ENCODE data around the gene FLNB.

The FLNB gene

DNA sequence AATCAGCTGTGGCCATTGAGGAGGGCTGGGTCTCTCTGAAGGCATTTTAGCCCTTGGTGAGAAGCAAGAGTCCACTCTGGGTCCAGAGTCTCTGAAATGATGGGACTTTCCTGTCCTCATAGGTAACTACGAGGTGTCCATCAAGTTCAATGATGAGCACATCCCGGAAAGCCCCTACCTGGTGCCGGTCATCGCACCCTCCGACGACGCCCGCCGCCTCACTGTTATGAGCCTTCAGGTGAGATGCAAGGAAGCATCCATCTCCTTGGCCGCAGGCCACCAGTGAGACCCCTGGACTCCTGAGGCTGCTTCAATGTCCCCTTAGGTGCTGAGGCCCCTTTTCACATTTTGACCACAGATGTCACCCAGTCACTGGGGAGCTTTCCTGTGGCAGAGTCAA, 147.6 kb downstream of the FLNB start:
- TF ChIP-seq ZNF626 (tag by site-specific recombination; IDR thresholded peaks at IDR 0.05) = no peak
- TF ChIP-seq, protein P1, sequence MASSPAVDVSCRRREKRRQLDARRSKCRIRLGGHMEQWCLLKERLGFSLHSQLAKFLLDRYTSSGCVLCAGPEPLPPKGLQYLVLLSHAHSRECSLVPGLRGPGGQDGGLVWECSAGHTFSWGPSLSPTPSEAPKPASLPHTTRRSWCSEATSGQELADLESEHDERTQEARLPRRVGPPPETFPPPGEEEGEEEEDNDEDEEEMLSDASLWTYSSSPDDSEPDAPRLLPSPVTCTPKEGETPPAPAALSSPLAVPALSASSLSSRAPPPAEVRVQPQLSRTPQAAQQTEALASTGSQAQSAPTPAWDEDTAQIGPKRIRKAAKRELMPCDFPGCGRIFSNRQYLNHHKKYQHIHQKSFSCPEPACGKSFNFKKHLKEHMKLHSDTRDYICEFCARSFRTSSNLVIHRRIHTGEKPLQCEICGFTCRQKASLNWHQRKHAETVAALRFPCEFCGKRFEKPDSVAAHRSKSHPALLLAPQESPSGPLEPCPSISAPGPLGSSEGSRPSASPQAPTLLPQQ (tag by site-specific recombination; IDR thresholded peaks at IDR 0.05) = no peak
- no peak for TF ChIP-seq ZNF664 (tag by site-specific recombination; IDR thresholded peaks at IDR 0.05)
- no peak for TF ChIP-seq ZNF514 (tag by site-specific recombination; IDR thresholded peaks at IDR 0.05)
- TF ChIP-seq ZNF133 (tag by site-specific recombination; IDR thresholded peaks at IDR 0.05) = no peak
- TF ChIP-seq, protein P2, sequence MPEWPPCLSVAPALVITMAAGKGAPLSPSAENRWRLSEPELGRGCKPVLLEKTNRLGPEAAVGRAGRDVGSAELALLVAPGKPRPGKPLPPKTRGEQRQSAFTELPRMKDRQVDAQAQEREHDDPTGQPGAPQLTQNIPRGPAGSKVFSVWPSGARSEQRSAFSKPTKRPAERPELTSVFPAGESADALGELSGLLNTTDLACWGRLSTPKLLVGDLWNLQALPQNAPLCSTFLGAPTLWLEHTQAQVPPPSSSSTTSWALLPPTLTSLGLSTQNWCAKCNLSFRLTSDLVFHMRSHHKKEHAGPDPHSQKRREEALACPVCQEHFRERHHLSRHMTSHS (tag by site-specific recombination; IDR thresholded peaks at IDR 0.05) = no peak
- no peak for TF ChIP-seq KLF8 (tag by site-specific recombination; IDR thresholded peaks at IDR 0.05)
- no peak for TF ChIP-seq ZNF23 (tag by site-specific recombination; IDR thresholded peaks at IDR 0.05; ENCODE audit: borderline replicate concordance)
- no peak for TF ChIP-seq REPIN1 (tag by site-specific recombination; IDR thresholded peaks at IDR 0.05; ENCODE audit: low read depth)
- TF ChIP-seq, protein P3, sequence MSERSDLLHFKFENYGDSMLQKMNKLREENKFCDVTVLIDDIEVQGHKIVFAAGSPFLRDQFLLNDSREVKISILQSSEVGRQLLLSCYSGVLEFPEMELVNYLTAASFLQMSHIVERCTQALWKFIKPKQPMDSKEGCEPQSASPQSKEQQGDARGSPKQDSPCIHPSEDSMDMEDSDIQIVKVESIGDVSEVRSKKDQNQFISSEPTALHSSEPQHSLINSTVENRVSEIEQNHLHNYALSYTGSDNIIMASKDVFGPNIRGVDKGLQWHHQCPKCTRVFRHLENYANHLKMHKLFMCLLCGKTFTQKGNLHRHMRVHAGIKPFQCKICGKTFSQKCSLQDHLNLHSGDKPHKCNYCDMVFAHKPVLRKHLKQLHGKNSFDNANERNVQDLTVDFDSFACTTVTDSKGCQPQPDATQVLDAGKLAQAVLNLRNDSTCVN (tag by site-specific recombination; optimal IDR thresholded peaks at IDR 0.05) = no peak
- TF ChIP-seq KLF7 (tag by site-specific recombination; IDR thresholded peaks at IDR 0.05; ENCODE audit: borderline replicate concordance) = no peak
- no peak for TF ChIP-seq ZNF521 (tag by site-specific recombination; IDR thresholded peaks at IDR 0.05)
- TF ChIP-seq, protein P4, sequence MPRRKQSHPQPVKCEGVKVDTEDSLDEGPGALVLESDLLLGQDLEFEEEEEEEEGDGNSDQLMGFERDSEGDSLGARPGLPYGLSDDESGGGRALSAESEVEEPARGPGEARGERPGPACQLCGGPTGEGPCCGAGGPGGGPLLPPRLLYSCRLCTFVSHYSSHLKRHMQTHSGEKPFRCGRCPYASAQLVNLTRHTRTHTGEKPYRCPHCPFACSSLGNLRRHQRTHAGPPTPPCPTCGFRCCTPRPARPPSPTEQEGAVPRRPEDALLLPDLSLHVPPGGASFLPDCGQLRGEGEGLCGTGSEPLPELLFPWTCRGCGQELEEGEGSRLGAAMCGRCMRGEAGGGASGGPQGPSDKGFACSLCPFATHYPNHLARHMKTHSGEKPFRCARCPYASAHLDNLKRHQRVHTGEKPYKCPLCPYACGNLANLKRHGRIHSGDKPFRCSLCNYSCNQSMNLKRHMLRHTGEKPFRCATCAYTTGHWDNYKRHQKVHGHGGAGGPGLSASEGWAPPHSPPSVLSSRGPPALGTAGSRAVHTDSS (tag by site-specific recombination; IDR thresholded peaks at IDR 0.05) = no peak
- no peak for TF ChIP-seq ZNF184 (tag by site-specific recombination; IDR thresholded peaks at IDR 0.05)
- no peak for TF ChIP-seq ZNF623 (tag by site-specific recombination; IDR thresholded peaks at IDR 0.05)
- Histone ChIP-seq H3K9me3 (ENCODE audit: control insufficient read depth, insufficient read depth, low read depth, low read length) (no peaks in the 10 kb centered on the region), H3K36me3 (ENCODE audit: control insufficient read depth in 2 of 2, insufficient read depth in 1 of 2, low read length in 2 of 2) (peaks cover 0 to 88% of the 10 kb centered on the region in 2 experiments; a peak in 1 of 3 replicates), H3K27ac (ENCODE audit: extremely low read depth, low read depth, low read length) (no peak overlapping the region), H3K4me1 (ENCODE audit: control insufficient read depth, insufficient read depth, low read length) (no peaks in the 10 kb centered on the region), H3K4me3 (ENCODE audit: low read depth, low read length) (no peak overlapping the region)
- POLR2A ChIA-PET = no interaction called here
- CTCF ChIA-PET = interaction anchor here (1.7 kb wide), 1 partner anchor 12 kb away, joined by 4 read pairs; no protein-coding TSS in a partner anchor

DNA sequence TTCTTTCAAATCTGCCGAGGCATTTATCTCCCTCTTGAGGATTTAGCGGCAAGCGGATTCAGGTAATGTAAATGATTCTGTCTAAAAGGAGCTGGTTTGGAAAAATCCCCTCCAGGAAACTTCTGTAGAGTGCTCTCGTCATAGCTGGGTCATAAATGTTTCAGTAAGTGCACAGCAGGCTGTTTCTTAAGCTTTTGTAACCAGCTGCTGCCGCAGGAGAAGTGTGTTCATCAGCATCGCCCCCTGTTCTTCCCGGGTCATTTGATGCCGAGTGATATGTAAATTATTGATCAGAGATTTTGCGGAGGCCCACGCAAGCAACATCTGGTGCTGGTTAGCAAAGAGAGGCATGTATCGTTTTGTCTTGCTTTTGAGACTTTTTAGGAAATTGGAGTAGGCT, 149.5 kb downstream of the FLNB start:
- H3K4me3 ChIP-seq (ENCODE audit: low read depth, low read length) = no peak overlapping the region
- H3K9me3 ChIP-seq (ENCODE audit: control insufficient read depth, insufficient read depth, low read depth, low read length) = no peaks in the 10 kb centered on the region
- ChIA-PET POLR2A (interaction anchor here (0.6 kb wide), 1 partner anchor 149 kb away, joined by 4 read pairs; the partner anchor contains the start of gene FLNB), CTCF (interaction anchor here (0.7 to 1.3 kb wide), 2 partner anchors 10 to 30 kb away, joined by 4 to 7 read pairs; no protein-coding TSS in a partner anchor)
- peaks cover 0 to 88% of the 10 kb centered on the region in 2 experiments; a peak in 1 of 3 replicates for H3K36me3 ChIP-seq (ENCODE audit: control insufficient read depth in 2 of 2, insufficient read depth in 1 of 2, low read length in 2 of 2)
- H3K4me1 ChIP-seq (ENCODE audit: control insufficient read depth, insufficient read depth, low read length) = no peaks in the 10 kb centered on the region
- H3K27ac ChIP-seq (ENCODE audit: extremely low read depth, low read depth, low read length) = no peak overlapping the region
- no peak for TF ChIP-seq MZF1 (tag by site-specific recombination; IDR thresholded peaks at IDR 0.05; ENCODE audit: borderline replicate concordance)
- no peak for TF ChIP-seq TCF7L2 (IDR thresholded peaks at IDR 0.05; ENCODE audit: borderline replicate concordance, low read depth, low read length)
- TF ChIP-seq ZNF426 (tag by site-specific recombination; IDR thresholded peaks at IDR 0.05) = no peak
- TF ChIP-seq, protein P2 (tag by site-specific recombination; IDR thresholded peaks at IDR 0.05) = no peak

All from HEK293 (cell line).